K562 (cell line): ENCODE data around the gene SLC25A26. TPM values are rescaled to one million over a fixed set of nuclear protein-coding genes. Genes with fewer than 3 reads are reported as not detected.

Experiments
- ATAC-seq: fragments of 200-7000 bp; cut with Tn5 transposase; 3 replicates; pipeline ENCODE4 v1.9.1; 2020; ENCODE audit warnings: moderate library complexity
- BruUV-seq: library from RNA; stranded (reverse); fragments of 400-500 nt; replicated peaks from 2 replicates; lab custom pipeline; 2021; lab: Mats Ljungman, UMichigan
- CTCF ChIA-PET: fragments of 300-600 bp; formaldehyde crosslinking; extraction: SDS; loops from one replicate; lab custom pipeline; 2021; ENCODE audit warnings: low intra/inter-chr PET ratio; lab: Yijun Ruan, JAX
- POLR2A ChIA-PET: fragments of 300-600, 350-650 bp; sonication (Branson Sonifier 250); formaldehyde crosslinking; extraction: SDS; loops from one replicate; lab custom pipeline; 2021; ENCODE audit warnings: antibody characterized with exemption, inconsistent platforms; lab: Yijun Ruan, JAX
- DNase-seq, 4 experiments: peaks; one replicate each; pipeline versions ENCODE4 v3.0.0 to v3.0.0-alpha.2; 2011 to 2018; ENCODE audit warnings: low spot score in 3 of 4, mixed read lengths in 3 of 4; ENCODE audit errors: extremely low read depth in 1 of 4
- FAIRE-seq: peaks from 2 replicates; lab custom pipeline; 2011; peaks lifted over from hg19 to GRCh38; lab: Jason Lieb, UNC
- H2AFZ ChIP-seq: 2 replicates; pipeline ENCODE4 v1.6.0; 2011; ENCODE audit warnings: low read depth, low read length, control low read depth, inconsistent platforms
- H3K27ac ChIP-seq: fragments of 200-600 bp; 3 replicates; pipeline ENCODE4 v1.8.0; 2011; ENCODE audit warnings: low read depth, mild to moderate bottlenecking, control low read depth, inconsistent platforms, low read length, moderate library complexity, mixed read lengths; ENCODE audit errors: extremely low read depth
- H3K27me3 ChIP-seq, 2 experiments: fragments of 300-600 bp in 1 of 2; 2 replicates in 1 of 2; 3 replicates in 1 of 2; pipeline versions ENCODE4 v1.6.0 to v1.8.0; 2011; ENCODE audit warnings: inconsistent platforms in 2 of 2, low read length in 2 of 2, mild to moderate bottlenecking in 1 of 2, mixed read lengths in 1 of 2, moderate library complexity in 1 of 2; ENCODE audit not compliant: control insufficient read depth in 2 of 2, insufficient read depth in 2 of 2
- H3K36me3 ChIP-seq: fragments of 300-600 bp; 3 replicates; pipeline ENCODE4 v1.8.0; 2011; ENCODE audit warnings: mild to moderate bottlenecking, low read length, inconsistent platforms; ENCODE audit not compliant: control insufficient read depth, insufficient read depth
- H3K4me1 ChIP-seq, 2 experiments: fragments of 200-600 bp in 1 of 2; replicated peaks in 1 of 2; 2 replicates in 1 of 2; 3 replicates in 1 of 2; pipeline versions ENCODE4 v1.5.1 to v1.8.0; 2011; ENCODE audit warnings: inconsistent platforms in 2 of 2, low read length in 2 of 2, mild to moderate bottlenecking in 1 of 2, mixed read lengths in 1 of 2, moderate library complexity in 1 of 2; ENCODE audit not compliant: control insufficient read depth in 2 of 2, insufficient read depth in 2 of 2
- H3K4me2 ChIP-seq: 2 replicates; pipeline ENCODE4 v1.6.1; 2011; ENCODE audit warnings: low read length, control low read depth, inconsistent platforms, mixed read lengths; ENCODE audit not compliant: insufficient read depth
- H3K4me3 ChIP-seq: fragments of 200-600 bp; sonication (generic), shearing (Covaris generic); 2 replicates; pipeline ENCODE4 v1.5.1; 2016; ENCODE audit warnings: control low read depth, inconsistent platforms
- H3K79me2 ChIP-seq: fragments of 200-600 bp; 3 replicates; pipeline ENCODE4 v1.8.0; 2011; ENCODE audit warnings: low read length, inconsistent platforms; ENCODE audit not compliant: control insufficient read depth, insufficient read depth
- H3K9ac ChIP-seq, 2 experiments: 2 replicates each; pipeline versions ENCODE4 v1.6.0 to v1.6.1; 2011; ENCODE audit warnings: low read depth in 2 of 2, low read length in 2 of 2, control low read depth in 1 of 2, inconsistent platforms in 1 of 2, mild to moderate bottlenecking in 1 of 2, mixed read lengths in 1 of 2; ENCODE audit not compliant: insufficient read depth in 1 of 2
- H3K9me1 ChIP-seq: one replicate; pipeline ENCODE4 v1.6.0; 2011; ENCODE audit warnings: inconsistent platforms, mild to moderate bottlenecking, low read length, moderate library complexity; ENCODE audit not compliant: control insufficient read depth, insufficient read depth
- H3K9me3 ChIP-seq: replicated peaks from 2 replicates; pipeline ENCODE4 v1.5.1; 2011; ENCODE audit warnings: low read depth, low read length, inconsistent platforms; ENCODE audit not compliant: control insufficient read depth, insufficient read depth
- H4K20me1 ChIP-seq: replicated peaks from 2 replicates; pipeline ENCODE4 v1.6.1; 2011; ENCODE audit warnings: low read length, inconsistent platforms, mixed read lengths; ENCODE audit not compliant: control insufficient read depth, insufficient read depth
- ARID1B ChIP-seq: fragments of 450-650 bp; IDR thresholded peaks from 2 replicates; pipeline ENCODE4 v1.6.1; 2016; ENCODE audit warnings: antibody characterized with exemption, mild to moderate bottlenecking, inconsistent platforms
- CBX3 ChIP-seq, 2 experiments: IDR thresholded peaks; 1 replicate in 1 of 2; 2 replicates in 1 of 2; pipeline ENCODE4 v1.6.1; 2012; ENCODE audit warnings: inconsistent platforms in 2 of 2, low read length in 2 of 2, borderline replicate concordance in 1 of 2, control low read depth in 1 of 2
- CBX5 ChIP-seq: IDR thresholded peaks from 2 replicates; pipeline ENCODE4 v1.6.1; 2014; ENCODE audit warnings: low read depth, borderline replicate concordance
- EHMT2 ChIP-seq: fragments of 450-650 bp; IDR thresholded peaks from 2 replicates; pipeline ENCODE4 v1.6.1; 2018; ENCODE audit warnings: antibody characterized with exemption
- EP300 ChIP-seq: IDR thresholded peaks from 2 replicates; pipeline ENCODE4 v1.6.1; 2012; ENCODE audit warnings: low read length, improper control_type of control experiment
- L3MBTL2 ChIP-seq: fragments of 450-650 bp; IDR thresholded peaks from 2 replicates; pipeline ENCODE4 v1.6.1; 2016; ENCODE audit warnings: mild to moderate bottlenecking, moderate library complexity
- MTA3 ChIP-seq: fragments of 450-650 bp; formaldehyde crosslinking; IDR thresholded peaks from 2 replicates; pipeline ENCODE4 v1.6.1; 2017; ENCODE audit warnings: mild to moderate bottlenecking, borderline replicate concordance
- MYC ChIP-seq, 2 experiments: fragments of 250-450 bp in 1 of 2; sonication (Bioruptor Pico) in 1 of 2; IDR thresholded peaks; 2 replicates each; pipeline versions ENCODE4 v1.5.1 to v1.6.1; 2012 to 2021; ENCODE audit warnings: low read depth in 2 of 2, borderline replicate concordance in 1 of 2, improper control_type of control experiment in 1 of 2, low read length in 1 of 2, mild to moderate bottlenecking in 1 of 2, moderate library complexity in 1 of 2
- NFE2L1 ChIP-seq: fragments of 450-650 bp; IDR thresholded peaks from 2 replicates; pipeline ENCODE4 v1.6.1; 2016; ENCODE audit warnings: missing genetic modification characterization, low read depth, mild to moderate bottlenecking, missing compliant biosample characterization, moderate library complexity, borderline replicate concordance
- NRF1 ChIP-seq, 2 experiments: fragments of 450-650 bp; IDR thresholded peaks in 1 of 2; conservative IDR thresholded peaks in 1 of 2; 2 replicates each; pipeline ENCODE4 v1.6.1; 2014; ENCODE audit warnings: mild to moderate bottlenecking in 2 of 2
- RAD51 ChIP-seq: fragments of 450-650 bp; IDR thresholded peaks from 2 replicates; pipeline ENCODE4 v1.7.1; 2016; ENCODE audit warnings: low read depth, mild to moderate bottlenecking, borderline replicate concordance
- SMARCA4 ChIP-seq: fragments of 450-650 bp; IDR thresholded peaks from 2 replicates; pipeline ENCODE4 v1.6.1; 2016
- ZNF316 ChIP-seq: fragments of 450-650 bp; IDR thresholded peaks from 2 replicates; pipeline ENCODE4 v1.6.1; 2016
- WGBS: fragments of 100-300 bp; shearing (Covaris generic); methylation state at CpG from one replicate; pipeline ENCODE4 v1.1.6; 2016; ENCODE audit warnings: low coverage, mixed read lengths; ENCODE audit not compliant: insufficient coverage; ENCODE audit errors: missing lambda C conversion rate; 5-methylcytosine and 5-hydroxymethylcytosine counted together
- in situ Hi-C: fragments of 300-500 bp; cut with MboI; formaldehyde crosslinking; loops from 4 replicates; pipeline ENCODE4 v1.15.0; 2018; ENCODE audit warnings: inconsistent platforms, mixed read lengths
- intact Hi-C: fragments of 100-400 bp; cut with micrococcal nuclease; formaldehyde crosslinking; loops from 2 replicates; pipeline ENCODE4 v1.14.2; 2022
- polyA plus RNA-seq, 8 experiments: library from polyadenylated mRNA; depleted of rRNA in 4 of 8; stranded (reverse) in 5 of 8; unstranded in 3 of 8; fragments of >200 nt; fragmentation: Nextera tagmentation in 2 of 8; fragmentation: Illumina TruSeq in 1 of 8; extraction: Ambion mirVana in 2 of 8; extraction: Trizol in 1 of 8; gene quantifications; 2 replicates each; pipeline versions ENCODE4 v1.2.1 to v1.2.3, GENCODE V29; 2011 to 2014; ENCODE audit warnings: inconsistent platforms in 1 of 8, missing spikeins in 1 of 8
- total RNA-seq, 7 experiments: library from RNA; depleted of rRNA in 6 of 7; stranded (reverse); fragments of >200 nt in 6 of 7; fragmentation: Illumina TruSeq in 2 of 7; extraction: Trizol in 2 of 7; gene quantifications; 2 replicates each; pipeline versions ENCODE4 v1.2.1 to v1.2.3, GENCODE V29; 2011 to 2021; ENCODE audit warnings: low replicate concordance in 1 of 7
- TF ChIP-seq, protein P1 (sequence below): conservative IDR thresholded peaks from 2 replicates; pipeline ENCODE4 v1.6.1; 2011; ENCODE audit warnings: low read depth, mild to moderate bottlenecking, low read length; ENCODE audit not compliant: control insufficient read depth
- TF ChIP-seq, protein P2 (sequence below): sonication (generic); formaldehyde crosslinking; IDR thresholded peaks from 2 replicates; pipeline ENCODE4 v1.8.1; 2023; ENCODE audit warnings: mild to moderate bottlenecking, missing genetic modification reagents
- TF ChIP-seq, protein P3 (sequence below), 2 experiments: IDR thresholded peaks; 2 replicates each; pipeline ENCODE4 v1.6.1; 2011; ENCODE audit warnings: borderline replicate concordance in 1 of 2, control low read depth in 1 of 2, low read depth in 1 of 2, low read length in 1 of 2, mild to moderate bottlenecking in 1 of 2, mixed read lengths in 1 of 2, moderate library complexity in 1 of 2; ENCODE audit not compliant: insufficient read depth in 1 of 2, insufficient read length in 1 of 2, poor library complexity in 1 of 2, severe bottlenecking in 1 of 2; ENCODE audit errors: extremely low read depth in 1 of 2

The SLC25A26 gene
- total and polyA plus RNA-seq, 9 of the 15 experiments (the other 6 are each of a cell fraction or from before 2014, with no cell fraction given): 7.2 to 29.1 (median 12.6) TPM

DNA sequence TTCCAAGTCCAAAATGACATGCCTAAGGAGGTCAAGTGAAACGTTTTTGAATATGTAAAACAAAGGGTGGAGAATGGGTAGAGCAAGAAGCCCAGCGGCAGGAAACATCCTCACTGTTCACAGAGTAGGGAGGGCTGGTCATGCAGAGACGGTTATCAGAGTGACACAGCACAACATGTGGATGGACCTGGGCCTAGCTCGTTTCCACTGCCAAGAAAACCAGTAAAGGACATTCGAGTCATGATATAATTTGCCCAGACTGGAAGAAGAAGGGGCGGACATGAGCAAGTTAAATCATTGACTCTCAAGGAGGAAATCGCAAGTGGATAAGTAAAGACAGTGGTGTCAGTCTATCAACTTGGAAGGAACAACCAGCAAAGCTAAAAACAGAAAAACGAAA is 190.7 kb downstream of the SLC25A26 start:
- intact Hi-C loops: no loop called here
- H3K9ac ChIP-seq: no peak overlapping the region
- H3K4me2 ChIP-seq: peak overlapping the region; percentile 25; the same call in 1 of the 2 replicates
- DNase-seq (peak; percentile 24 to 67 (median 40)), FAIRE-seq (peak; percentile 88), ATAC-seq (peak; percentile 93)
- 4% methylated on average over 8 of the region's 8 CpGs for WGBS
- no peaks in the 10 kb centered on the region for H3K79me2 ChIP-seq
- peaks cover 0 to 6% of the 10 kb centered on the region in 2 experiments; a peak in 2 of 5 replicates for H3K27me3 ChIP-seq
- POLR2A ChIA-PET: interaction anchor here (0.5 to 1.9 kb wide), 3 partner anchors 10 to 157 kb away, joined by 3 to 6 read pairs (median 4); no protein-coding TSS in a partner anchor
- peak overlapping the region; percentile 65; the same call in 2 of the 3 replicates for H3K27ac ChIP-seq
- H4K20me1 ChIP-seq: no peaks in the 10 kb centered on the region
- in situ Hi-C loops: no loop called here
- CTCF ChIA-PET: no interaction called here
- no TSS peak for BruUV-seq
- H3K4me1 ChIP-seq: peaks cover 0 to 11% of the 10 kb centered on the region in 2 experiments; a peak in 2 of 5 replicates
- H3K4me3 ChIP-seq: no peak overlapping the region
- no peaks in the 10 kb centered on the region for H3K9me1 ChIP-seq
- peak overlapping the region; percentile 77 for H2AFZ ChIP-seq
- no peaks in the 10 kb centered on the region for H3K9me3 ChIP-seq
- no peaks in the 10 kb centered on the region for H3K36me3 ChIP-seq
- TF ChIP-seq ZNF316: peak; percentile 77
- 0 out of 2 replicates have a peak, but pooled peaks have one; percentile 26 for TF ChIP-seq EP300
- TF ChIP-seq MYC (IDR thresholded peaks at IDR 0.05; ENCODE audit: low read depth, low read length): 0 out of 2 replicates have a peak, but pooled peaks have one; percentile 34
- TF ChIP-seq MYC (CRISPR knock-in tag; IDR thresholded peaks at IDR 0.05; ENCODE audit: borderline replicate concordance, low read depth): no peak
- TF ChIP-seq CBX3 (IDR thresholded peaks at IDR 0.05; ENCODE audit: borderline replicate concordance in 1 of 2, low read length in 2 of 2): peak in 1 of 2 experiments; percentile 58; a peak in 1 of 3 replicates
- 0 out of 2 replicates have a peak, but pooled peaks have one; percentile 18 for TF ChIP-seq RAD51
- TF ChIP-seq NFE2L1: peak; percentile 34; the same call in 1 of the 2 replicates
- peak; percentile 42; the same call in 1 of the 2 replicates for TF ChIP-seq ARID1B
- TF ChIP-seq, protein P1, sequence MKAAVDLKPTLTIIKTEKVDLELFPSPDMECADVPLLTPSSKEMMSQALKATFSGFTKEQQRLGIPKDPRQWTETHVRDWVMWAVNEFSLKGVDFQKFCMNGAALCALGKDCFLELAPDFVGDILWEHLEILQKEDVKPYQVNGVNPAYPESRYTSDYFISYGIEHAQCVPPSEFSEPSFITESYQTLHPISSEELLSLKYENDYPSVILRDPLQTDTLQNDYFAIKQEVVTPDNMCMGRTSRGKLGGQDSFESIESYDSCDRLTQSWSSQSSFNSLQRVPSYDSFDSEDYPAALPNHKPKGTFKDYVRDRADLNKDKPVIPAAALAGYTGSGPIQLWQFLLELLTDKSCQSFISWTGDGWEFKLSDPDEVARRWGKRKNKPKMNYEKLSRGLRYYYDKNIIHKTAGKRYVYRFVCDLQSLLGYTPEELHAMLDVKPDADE: no peak
- TF ChIP-seq CBX5: peak; percentile 54; the same call in 1 of the 2 replicates
- TF ChIP-seq L3MBTL2: peak; percentile 82
- TF ChIP-seq, protein P2, sequence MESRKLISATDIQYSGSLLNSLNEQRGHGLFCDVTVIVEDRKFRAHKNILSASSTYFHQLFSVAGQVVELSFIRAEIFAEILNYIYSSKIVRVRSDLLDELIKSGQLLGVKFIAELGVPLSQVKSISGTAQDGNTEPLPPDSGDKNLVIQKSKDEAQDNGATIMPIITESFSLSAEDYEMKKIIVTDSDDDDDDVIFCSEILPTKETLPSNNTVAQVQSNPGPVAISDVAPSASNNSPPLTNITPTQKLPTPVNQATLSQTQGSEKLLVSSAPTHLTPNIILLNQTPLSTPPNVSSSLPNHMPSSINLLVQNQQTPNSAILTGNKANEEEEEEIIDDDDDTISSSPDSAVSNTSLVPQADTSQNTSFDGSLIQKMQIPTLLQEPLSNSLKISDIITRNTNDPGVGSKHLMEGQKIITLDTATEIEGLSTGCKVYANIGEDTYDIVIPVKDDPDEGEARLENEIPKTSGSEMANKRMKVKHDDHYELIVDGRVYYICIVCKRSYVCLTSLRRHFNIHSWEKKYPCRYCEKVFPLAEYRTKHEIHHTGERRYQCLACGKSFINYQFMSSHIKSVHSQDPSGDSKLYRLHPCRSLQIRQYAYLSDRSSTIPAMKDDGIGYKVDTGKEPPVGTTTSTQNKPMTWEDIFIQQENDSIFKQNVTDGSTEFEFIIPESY: no peak
- 0 out of 2 replicates have a peak, but pooled peaks have one; percentile 20 for TF ChIP-seq MTA3
- peak; percentile 48; the same call in 1 of the 2 replicates for TF ChIP-seq SMARCA4
- TF ChIP-seq NRF1 (conservative IDR thresholded peaks at IDR 0.05 in 1 of 2, IDR thresholded peaks at IDR 0.05 in 1 of 2): no peak
- TF ChIP-seq EHMT2: peak; percentile 67; the same call in 1 of the 2 replicates
- TF ChIP-seq, protein P3, sequence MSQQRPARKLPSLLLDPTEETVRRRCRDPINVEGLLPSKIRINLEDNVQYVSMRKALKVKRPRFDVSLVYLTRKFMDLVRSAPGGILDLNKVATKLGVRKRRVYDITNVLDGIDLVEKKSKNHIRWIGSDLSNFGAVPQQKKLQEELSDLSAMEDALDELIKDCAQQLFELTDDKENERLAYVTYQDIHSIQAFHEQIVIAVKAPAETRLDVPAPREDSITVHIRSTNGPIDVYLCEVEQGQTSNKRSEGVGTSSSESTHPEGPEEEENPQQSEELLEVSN (IDR thresholded peaks at IDR 0.05; ENCODE audit: borderline replicate concordance in 1 of 2, extremely low read depth in 1 of 2, insufficient read depth in 1 of 2, insufficient read length in 1 of 2, low read depth in 1 of 2, low read length in 1 of 2, poor library complexity in 1 of 2, severe bottlenecking in 1 of 2): peak in 1 of 2 experiments; percentile 15
